ENCODE data around the gene LRRC3.

Gene LRRC3

DNA sequence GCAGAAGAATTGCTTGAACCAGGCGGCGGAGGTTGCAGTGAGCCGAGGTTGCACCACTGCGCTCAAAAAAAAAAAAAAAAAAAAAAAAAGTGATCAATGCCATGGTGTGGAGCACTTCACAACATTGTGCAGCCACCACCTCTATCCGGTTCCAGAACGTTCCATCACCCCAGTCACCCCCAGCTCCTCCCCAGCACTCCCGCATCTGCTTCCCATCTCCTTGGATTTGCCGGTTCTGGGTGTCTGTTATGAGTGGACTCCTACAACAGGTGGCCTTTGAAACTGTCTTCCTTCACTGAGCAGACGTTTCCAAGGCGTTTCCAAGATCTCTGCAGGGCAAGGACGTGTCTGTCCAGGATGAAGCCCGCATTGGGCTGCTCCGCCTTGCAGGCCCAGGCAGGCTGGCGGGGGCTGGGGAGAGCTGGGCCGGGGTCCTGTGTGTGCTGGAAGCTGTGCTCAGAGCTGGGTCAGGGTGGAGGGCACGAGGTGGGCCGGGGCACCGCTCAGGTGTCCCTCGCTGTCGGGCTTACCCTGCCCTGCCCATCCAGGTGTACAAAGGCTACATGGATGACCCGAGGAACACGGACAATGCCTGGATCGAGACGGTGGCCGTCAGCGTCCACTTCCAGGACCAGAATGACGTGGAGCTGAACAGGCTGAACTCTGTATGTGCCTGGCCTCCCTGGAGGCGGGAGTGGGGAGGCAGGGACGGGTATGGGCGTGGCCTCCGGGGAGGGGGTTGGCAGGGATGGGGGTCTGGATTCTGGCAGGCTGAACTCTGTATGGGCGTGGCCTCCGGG, 14.9 kb upstream of the LRRC3 start:
- no peak for DNase-seq

DNA sequence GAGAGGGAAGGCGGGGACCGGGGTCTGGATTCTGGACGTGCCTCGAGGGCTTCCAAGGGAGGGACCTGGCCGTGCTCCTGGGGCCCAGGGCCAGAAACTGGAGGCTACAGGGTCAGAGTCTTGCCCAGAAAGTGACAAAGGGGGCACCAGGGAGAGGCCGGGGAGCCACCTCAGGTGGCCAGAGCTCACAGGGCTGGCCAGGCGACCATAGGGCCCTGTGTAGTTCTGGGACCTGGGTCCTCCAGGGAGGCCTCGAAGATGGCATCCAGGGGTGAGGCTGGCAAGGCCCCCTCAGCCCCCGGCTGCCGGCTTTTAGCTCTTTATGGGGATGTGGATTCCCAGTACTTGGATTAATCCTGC, 14.3 kb upstream of the LRRC3 start:
- no peak for DNase-seq

GRCh38 chr21:44441581-44442265, 13.6 kb upstream of the LRRC3 start:
- DNase-seq = no peak

- DNase-seq = no peak
Measured at GRCh38 chr21:44442266-44443125, 12.8 kb upstream of the LRRC3 start.

- no peak for DNase-seq
Measured at GRCh38 chr21:44443291-44443890, 11.9 kb upstream of the LRRC3 start.

- DNase-seq = no peak
Measured at GRCh38 chr21:44443891-44444285, 11.4 kb upstream of the LRRC3 start.

GRCh38 chr21:44444286-44444931, 10.9 kb upstream of the LRRC3 start:
- DNase-seq = no peak

GRCh38 chr21:44445145-44445812, 10.0 kb upstream of the LRRC3 start:
- no peak for DNase-seq

DNA sequence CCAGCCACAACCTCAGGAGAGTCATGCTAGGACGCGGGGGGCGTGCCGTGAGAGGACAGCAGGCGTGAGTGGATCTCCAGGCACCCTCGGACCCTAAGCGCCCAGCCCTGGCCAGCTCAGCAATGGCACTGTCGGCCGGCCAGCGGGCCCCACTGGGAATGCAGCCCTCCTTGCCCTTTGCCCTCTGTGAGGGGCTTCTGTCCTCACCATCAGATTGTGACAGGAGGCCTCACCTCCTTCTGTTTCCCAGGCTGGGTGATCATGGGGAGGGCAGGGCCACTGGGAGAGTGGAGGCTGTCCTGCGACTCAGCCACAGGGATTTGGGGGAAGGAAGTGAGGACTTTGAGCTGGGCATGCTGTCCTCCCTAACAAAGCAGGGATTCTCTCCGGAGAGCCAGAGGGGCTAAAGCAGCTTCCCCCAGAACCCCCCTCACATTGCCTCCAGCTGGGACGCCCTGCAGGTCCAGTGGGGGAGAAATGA, 6.6 kb upstream of the LRRC3 start:
- no peak for DNase-seq

DNA sequence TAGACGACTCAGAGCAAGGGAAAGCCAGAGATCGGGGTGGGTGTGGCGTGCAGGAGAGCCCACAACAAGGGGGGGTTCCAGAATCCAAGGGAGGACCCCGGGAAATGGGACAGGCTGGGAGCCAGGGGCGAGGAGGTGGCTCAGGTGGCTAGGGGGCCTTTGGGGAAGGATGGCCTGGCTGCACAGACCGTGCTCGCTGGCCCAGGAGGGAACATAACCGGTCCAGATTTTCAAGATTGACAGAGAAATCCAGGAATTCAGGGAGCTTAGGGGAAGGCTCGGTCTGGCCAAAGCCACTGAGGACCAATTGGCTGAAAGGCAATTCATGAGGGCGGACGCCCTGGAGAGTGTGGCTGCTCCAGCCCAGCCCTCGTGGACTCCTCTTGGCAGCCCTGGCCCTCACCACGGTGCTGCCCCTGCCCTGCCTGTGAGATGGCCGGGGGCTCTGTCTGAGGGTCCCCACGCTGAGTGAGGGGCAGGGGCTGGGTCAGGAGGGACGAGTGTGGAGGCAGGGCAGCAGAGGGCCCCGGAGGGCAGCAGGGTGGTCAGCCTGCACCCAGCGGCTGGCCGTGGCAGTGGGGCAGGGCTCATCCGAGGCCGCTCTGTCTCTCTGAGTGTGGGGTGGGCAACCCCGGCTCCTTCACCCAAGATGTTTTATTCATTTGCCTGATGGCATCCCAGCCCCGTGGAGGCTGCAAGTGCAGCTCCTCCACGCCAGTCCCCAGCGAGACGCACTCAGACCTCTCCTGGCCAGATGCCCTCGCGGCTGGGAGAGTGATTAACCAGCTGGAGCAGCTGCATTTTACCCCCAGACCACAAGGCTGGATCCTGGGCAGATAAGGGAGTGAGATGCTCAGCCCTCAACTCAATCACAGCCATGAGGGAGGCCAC, 5.6 kb upstream of the LRRC3 start:
- DNase-seq = no peak

DNA sequence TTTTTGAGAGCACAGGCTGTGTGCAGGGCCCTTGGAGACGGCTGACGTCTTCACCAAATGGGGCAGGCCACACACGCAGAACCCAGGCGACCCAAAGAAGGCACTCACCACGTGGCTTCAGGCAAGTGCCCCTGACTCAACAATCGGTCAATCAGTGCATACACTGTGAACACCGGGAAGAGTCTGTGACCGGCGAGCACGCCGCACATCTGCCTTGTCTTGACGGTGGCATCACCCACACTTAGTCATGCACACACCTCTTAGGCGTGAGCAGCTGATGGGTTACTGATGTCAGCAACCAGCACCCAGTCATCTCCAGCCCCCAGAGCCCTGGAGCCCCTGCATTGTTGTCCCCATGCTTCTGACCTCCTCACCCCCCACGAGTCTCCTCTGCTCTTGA, 4.9 kb upstream of the LRRC3 start:
- DNase-seq = no peak

GRCh38 chr21:44450999-44451398, 4.3 kb upstream of the LRRC3 start:
- DNase-seq = no peak

DNA sequence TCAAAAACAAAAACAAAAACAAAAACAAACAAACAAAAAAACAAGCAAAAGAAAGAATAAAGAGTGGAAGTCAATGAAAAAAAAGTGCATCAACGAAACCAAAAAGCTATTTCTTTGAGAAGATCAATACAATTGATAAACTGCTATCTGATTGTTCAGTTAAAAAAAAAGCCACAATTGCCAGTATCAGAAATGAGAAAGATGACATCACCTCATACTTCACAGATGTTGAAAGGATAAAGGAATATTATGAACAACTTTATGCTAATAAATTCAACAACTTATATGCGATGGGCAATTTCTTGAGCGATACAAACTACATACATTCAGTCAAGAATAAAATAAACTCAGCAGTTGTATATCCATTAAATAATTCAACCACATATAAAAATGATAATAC, 2.2 kb upstream of the LRRC3 start:
- no peak for DNase-seq

GRCh38 chr21:44454058-44454457, 1.3 kb upstream of the LRRC3 start:
- no peak for DNase-seq

- no peak for DNase-seq
Measured at GRCh38 chr21:44455524-44456213, 359 bp downstream of the LRRC3 start.

DNA sequence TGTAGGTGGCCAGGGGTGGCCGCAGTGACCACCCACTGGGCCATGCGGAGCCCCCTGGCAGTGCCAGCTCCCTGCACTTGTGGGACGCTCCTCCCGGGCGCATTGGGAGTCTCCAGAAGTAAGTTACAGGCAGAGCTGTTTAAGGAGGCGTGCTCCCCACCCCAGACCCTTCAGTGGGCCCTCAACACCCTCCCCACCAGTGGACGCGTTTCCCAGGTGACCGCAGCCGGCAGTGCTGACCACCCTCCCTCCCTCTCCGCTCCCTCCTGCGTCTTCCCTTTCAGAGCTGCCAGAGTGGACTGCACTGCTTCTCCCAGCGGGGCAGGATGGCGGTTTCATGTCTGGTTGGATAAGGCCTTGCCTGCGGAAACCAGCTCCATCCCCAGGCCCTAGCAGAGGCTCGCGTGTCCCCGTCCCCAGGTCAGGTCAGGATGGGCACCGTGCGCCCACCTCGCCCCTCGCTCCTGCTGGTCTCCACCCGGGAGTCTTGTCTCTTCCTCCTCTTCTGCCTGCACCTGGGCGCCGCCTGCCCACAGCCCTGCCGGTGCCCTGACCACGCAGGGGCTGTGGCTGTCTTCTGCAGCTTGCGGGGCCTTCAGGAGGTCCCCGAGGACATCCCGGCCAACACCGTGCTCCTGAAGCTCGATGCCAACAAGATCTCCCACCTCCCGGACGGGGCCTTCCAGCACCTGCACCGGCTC, 1.1 kb downstream of the LRRC3 start:
- DNase-seq = no peak

- DNase-seq = no peak
Measured at GRCh38 chr21:44456915-44457736, 1.8 kb downstream of the LRRC3 start.

DNA sequence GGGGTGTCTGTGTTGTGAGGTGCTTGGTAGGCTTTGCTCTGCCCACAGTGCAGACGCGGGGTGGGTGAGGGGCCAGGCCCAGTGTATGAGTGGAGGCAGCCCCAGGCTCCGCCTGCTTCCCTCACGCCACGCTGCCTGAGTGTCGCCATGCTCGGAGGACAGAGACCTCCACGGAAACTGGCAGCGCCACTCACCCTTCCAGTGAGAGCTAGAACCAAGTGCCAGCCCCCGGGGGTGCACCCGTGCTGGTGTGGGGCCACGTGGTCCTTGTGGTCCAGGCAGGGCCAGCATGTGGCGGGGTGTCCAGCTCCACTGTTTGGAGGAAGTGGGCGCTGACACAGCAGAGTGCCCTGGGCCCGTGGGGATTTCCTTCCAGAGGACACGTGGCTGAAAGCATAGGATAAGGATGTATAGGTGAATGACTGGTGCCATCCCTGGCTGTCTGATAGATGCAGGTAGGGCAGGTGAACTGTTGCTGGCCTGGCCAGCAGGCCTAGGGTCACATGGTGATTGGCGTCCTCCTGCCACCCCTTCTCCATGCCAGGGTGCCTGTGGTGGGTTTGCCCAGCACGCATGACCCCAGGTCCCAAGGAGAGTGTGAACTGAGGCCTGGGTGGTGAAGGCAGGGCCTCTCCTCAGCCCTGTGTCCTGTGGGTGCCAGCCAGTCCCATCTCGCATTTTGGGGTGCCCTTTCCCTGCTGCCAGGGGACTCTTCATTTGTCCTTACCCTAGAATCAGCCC, 3.8 kb downstream of the LRRC3 start:
- DNase-seq = no peak

All from activated CD4-positive, CD25-positive, alpha-beta regulatory T cell (primary cell).